NCI-H2196 (cell line): ENCODE results near the gene SERPINB13.

Experiments used
- DNase-seq: peaks from one replicate; lab custom pipeline; 2025; ENCODE audit not compliant: unreplicated experiment; lab: John Stamatoyannopoulos, UW

Gene SERPINB13

GRCh38 chr18:63646936-63647335 lies 59.8 kb downstream of the SERPINB13 start:
- no peak for DNase-seq

DNA sequence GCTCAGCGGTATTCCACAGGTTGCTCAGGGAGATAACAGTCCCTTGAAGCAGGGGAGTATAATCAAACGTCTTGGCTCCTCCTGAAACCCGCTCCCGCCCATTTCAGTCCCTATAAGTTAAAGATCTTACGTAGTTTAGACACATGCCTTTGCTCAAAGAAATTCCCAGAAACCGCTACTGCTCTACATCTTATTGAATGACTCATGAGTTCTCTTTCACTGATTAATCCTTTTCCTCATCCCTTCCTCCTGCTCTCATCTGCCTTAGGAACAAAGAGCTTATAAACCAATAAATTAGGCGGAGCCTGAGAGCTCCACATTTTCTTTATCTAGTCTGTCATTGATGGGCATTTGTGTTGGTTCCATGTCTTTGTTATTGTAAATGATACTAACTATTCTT lies 61.1 kb downstream of the SERPINB13 start:
- DNase-seq, result no peak
